ENCODE measurements around the gene GAS2.

GRCh38 chr11:22703591-22703990 is 37.2 kb downstream of the GAS2 start:
- TF ChIP-seq CTCF (conservative IDR thresholded peaks at IDR 0.05) (no peak), EZH2 (IDR thresholded peaks at IDR 0.05; ENCODE audit: low read depth) (no peak)

Measured in PC-9 (cell line).